Activated CD4-positive, alpha-beta T cell treated with anti-CD3 and anti-CD28 coated beads for 24 hours (primary cell): ENCODE results near the gene ACSS3.
"Not testable (repeated sequence)": the region's sequence is repeated elsewhere in the genome, so short reads cannot be mapped to it uniquely, and the experiment has no call there.

Source experiments
- DNase-seq, 2 donors: peaks; one replicate each; pipeline ENCODE4 v3.0.0-alpha.2; 2020; ENCODE audit warnings: low read depth in 2 of 2

ACSS3 gene

GRCh38 chr12:81094718-81095360 lies 17.0 kb downstream of the ACSS3 start:
- DNase-seq = no peak

DNA sequence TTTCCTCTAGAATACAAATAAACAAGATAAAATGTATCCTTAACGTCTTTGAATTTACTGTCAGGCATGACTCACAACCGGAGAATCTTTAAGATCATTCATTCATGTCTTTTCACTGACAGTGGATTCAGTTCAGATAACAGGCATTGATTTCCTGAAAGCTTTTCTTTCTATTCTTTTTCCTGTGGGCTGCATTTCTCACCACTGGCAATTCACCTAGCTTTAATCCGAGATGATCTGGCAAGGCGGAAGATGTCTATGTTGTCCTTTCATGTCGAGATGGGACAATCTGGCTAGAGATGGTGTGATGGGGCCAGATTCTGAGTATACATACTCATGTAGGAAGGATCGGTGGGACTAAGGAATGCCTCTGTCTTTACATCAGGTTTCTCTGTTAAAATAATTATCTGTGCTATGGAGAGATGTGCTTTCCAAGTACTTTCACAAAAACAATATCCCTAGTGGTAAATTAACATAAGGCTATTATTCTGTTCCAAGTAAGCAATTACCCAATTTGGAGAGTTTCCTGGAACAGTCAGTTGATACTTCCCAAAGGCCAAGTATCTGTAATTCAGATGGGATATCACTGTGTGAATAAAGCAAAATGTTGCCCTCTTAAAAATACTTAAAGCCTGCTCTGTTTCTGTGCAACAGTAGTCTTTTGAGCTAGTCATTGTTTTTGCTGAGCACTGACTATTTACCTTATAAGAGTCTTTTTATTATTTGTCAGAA lies 17.8 kb downstream of the ACSS3 start:
- no peak for DNase-seq

DNA sequence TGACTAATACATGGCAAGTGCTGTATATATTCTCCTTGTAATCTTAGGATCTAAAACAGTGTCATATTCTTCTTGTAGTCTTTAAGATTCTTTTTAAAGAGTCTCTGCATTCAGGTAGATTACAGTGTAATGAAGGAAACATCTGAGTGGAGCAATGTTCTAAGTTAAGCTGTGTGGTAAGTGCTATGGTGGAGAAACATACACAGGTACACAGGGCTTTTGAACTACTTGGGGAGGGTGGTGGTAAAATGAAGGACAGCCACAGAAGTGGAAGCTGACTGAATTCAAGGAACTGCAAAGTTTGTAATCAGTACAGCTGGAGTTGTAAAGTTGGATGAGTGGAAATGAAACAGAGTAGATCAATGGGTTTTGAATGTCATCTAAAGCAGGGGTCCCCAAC lies 27.8 kb downstream of the ACSS3 start:
- DNase-seq = no peak

DNA sequence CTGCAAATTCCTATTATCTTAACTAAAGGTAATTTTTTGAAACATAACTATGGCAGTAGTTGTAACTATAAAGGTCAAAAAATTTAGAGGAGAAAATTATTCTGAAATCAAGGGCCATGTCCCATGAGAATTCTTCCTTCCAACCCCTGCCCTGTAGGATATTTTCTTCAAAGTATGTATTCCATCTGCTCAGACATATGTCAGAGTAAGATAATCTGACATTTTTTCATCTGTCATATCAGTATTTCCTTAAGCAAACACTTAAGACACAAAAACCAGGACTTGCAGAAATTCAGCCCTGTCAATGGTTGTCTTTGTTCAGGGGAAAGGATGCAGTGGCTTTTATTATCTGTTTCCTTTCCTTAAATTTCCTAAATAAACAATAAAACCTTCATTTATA lies 36.3 kb downstream of the ACSS3 start:
- DNase-seq = no peak

- not testable (repeated sequence) for DNase-seq
Observed at GRCh38 chr12:81119069-81119468, 41.2 kb downstream of the ACSS3 start.

GRCh38 chr12:81120961-81121360 lies 43.1 kb downstream of the ACSS3 start:
- no peak for DNase-seq

DNA sequence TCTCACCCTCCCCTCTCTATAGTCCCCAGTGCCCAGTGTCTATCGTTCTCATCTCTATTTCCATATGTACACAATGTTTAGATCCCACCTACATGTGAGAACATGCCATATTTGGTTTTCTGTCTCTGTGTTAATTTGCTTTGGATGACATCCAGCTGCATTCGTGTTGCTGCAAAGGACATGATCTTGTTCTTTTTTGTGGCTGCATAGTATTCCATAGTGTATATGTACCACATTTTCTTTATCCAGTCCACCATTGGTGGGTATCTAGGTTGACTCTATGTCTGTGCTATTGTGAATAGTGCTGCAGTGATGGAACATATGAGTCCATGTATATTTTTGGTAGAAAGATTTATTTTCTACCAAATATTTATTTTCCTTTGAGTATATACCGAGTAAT lies 45.7 kb downstream of the ACSS3 start:
- DNase-seq = no peak

- no peak for DNase-seq
Observed at GRCh38 chr12:81125691-81126090, 47.8 kb downstream of the ACSS3 start.

- DNase-seq = no peak
Observed at GRCh38 chr12:81128930-81129554, 51.2 kb downstream of the ACSS3 start.

- no peak for DNase-seq
Observed at GRCh38 chr12:81136519-81136918, 58.6 kb downstream of the ACSS3 start.

GRCh38 chr12:81137801-81138200 lies 59.9 kb downstream of the ACSS3 start:
- DNase-seq = no peak

DNA sequence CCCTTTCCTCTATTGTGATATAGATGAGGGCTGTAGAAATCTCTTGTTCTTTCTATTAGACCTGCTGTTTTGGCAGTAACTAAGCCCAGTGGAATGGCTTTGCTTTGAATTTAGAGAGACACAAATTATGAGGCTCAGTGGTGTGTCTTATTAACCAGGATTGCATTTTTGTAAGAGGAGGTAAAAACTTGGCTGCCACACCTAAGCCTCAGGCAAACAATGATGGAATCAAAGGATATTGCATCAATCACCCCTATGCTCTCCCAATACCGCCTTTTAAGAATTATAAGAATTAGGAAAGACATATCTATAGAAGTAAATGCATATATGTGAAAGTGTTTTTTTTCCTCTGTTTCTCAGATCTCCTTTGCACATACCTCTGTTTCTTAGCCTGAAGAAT lies 63.3 kb downstream of the ACSS3 start:
- DNase-seq = no peak

- DNase-seq = no peak
Observed at GRCh38 chr12:81143057-81143456, 65.2 kb downstream of the ACSS3 start.

DNA sequence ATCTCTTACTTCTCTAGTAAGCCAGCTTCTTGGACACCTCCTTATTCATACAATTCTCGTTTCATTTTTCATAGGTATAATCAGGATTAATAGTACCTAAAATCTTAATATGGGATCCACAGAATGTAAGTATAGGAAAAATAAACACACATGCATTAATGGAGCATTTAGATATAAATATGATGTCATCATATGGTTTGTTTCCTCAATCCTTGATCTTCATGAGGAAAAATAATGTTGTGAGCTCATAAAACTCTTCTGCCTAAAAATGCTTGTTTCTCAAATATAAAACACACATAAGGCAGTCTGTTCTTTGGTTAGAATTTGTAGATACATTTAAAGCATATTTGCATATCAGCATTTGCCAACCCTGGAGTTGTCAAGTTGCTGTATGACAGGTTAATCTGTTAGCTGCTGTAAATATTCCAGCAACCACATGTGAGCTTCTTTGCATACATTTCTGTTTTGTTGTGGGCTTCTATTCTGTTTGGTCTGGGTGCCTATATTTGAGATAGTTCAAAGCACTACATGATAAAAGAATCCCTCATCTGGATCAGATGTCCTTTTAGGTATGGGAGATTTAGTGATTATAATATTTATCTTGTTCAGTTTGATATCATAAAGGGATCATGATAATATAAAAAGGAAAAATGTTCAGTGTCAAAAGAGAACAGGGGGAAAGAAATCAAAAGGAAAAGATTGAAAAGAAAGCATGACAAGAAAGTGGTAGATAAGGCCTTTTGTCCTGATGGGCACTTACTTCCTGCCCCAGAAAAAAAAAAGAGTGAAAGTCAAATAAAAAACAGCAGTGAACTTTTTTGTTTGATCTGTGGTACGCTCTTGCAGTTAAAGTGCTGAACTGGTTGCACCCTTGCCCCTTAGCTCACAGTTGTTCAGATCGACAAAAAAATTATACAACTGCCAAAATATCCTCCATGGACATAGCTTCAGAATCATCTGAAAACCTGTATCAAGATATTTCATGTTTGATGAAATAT lies 68.6 kb downstream of the ACSS3 start:
- no peak for DNase-seq

GRCh38 chr12:81147292-81147919 lies 69.5 kb downstream of the ACSS3 start:
- DNase-seq = no peak

GRCh38 chr12:81150382-81150781 lies 72.5 kb downstream of the ACSS3 start:
- DNase-seq = no peak

DNA sequence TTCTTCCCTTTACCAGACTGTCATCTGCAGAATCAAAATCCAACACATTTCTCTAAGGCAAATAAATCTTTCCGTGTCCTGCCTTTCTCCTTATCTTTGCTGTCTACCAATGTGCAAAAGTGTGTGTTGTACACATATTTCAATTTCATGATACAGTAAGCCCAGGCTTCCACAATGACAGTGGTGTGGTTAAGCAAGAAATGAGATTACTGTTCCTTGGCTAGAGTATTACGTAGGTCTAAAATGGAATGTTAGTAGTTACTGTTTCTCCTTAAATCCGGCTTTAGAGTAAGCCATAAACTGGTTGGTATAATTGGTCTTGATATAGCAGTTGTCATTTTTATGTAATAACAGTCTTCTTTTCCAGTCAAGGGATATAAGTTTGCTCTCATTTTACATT lies 82.0 kb downstream of the ACSS3 start:
- DNase-seq = no peak

DNA sequence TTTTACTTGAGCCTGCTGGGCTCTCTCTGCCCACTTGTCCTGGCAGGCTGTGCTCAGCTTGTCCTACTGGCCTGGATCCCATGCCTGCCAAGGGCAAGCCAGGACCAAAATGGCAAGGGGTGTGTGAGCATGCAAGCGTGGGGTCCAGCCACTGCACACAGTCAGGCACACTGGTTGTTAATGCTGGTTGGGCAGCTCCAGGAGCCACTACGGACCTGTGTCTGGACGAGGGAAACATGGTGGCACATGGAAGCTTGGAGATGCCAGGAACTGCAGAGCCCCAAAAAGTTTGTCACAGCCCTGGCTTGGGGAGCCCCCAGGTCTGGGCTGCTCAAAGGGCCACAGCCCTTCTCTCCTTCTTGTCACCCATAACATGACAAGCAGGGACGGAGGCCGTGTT lies 83.8 kb downstream of the ACSS3 start:
- no peak for DNase-seq

GRCh38 chr12:81162391-81163136 lies 84.7 kb downstream of the ACSS3 start:
- no peak for DNase-seq

DNA sequence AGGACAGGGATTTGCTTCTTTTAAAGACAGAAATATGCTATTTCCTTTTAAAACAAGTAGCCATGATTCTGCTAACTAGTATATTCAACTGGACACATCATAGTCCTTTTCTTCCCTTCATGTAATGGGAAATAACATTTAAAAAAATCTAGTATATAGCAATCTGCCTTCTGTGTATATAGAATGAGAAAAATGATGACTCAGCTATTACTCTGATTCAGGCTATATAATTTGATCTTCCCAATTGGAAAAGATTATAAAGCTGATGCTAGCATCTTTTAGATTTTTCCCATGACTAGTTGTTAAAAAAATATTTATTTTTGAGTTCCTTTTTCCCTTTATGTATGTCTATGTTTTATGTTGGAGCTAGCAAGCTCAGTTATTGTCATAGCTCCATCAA lies 86.9 kb downstream of the ACSS3 start:
- DNase-seq = no peak

- no peak for DNase-seq
Observed at GRCh38 chr12:81166790-81167189, 88.9 kb downstream of the ACSS3 start.
